K562 (cell line): Measurements from ENCODE around the gene PMF1. TPM values are rescaled to one million over a fixed set of nuclear protein-coding genes. Genes with fewer than 3 reads are reported as not detected.

Source experiments
- CBFB ChIP-seq: sonication (generic); formaldehyde crosslinking; IDR thresholded peaks from 2 replicates; pipeline ENCODE4 v1.4.0; 2020; ENCODE audit warnings: mild to moderate bottlenecking, missing genetic modification reagents
- CBX8 ChIP-seq: fragments of 200-600 bp; sonication (generic); IDR thresholded peaks from 2 replicates; pipeline ENCODE4 v1.6.1; 2012; ENCODE audit warnings: borderline replicate concordance, mixed run types, low read depth, mild to moderate bottlenecking, moderate library complexity, mixed read lengths, low read length, control low read depth, inconsistent platforms; ENCODE audit not compliant: poor library complexity, severe bottlenecking; ENCODE audit errors: extremely low read depth
- CHCHD3 ChIP-seq: fragments of 250-450 bp; sonication (Bioruptor Pico); IDR thresholded peaks from 2 replicates; pipeline ENCODE4 v2.1.2; 2022; ENCODE audit warnings: mild to moderate bottlenecking
- HLTF ChIP-seq: fragments of 450-650 bp; IDR thresholded peaks from 2 replicates; pipeline ENCODE4 v1.6.1; 2016
- KAT8 ChIP-seq: fragments of 450-650 bp; IDR thresholded peaks from 2 replicates; pipeline ENCODE4 v1.6.1; 2016; ENCODE audit warnings: low read depth, mild to moderate bottlenecking
- MCM5 ChIP-seq: fragments of 450-650 bp; IDR thresholded peaks from 2 replicates; pipeline ENCODE4 v1.6.1; 2016; ENCODE audit warnings: low read depth
- MECOM ChIP-seq: fragments of 250-450 bp; sonication (Bioruptor Pico); IDR thresholded peaks from 2 replicates; pipeline ENCODE4 v1.8.0; 2022; ENCODE audit warnings: inconsistent platforms
- MEIS2 ChIP-seq: fragments of 450-650 bp; IDR thresholded peaks from 2 replicates; pipeline ENCODE4 v1.6.1; 2014; ENCODE audit warnings: mild to moderate bottlenecking; ENCODE audit not compliant: partially characterized antibody
- NCOA1 ChIP-seq: fragments of 450-650 bp; IDR thresholded peaks from 2 replicates; pipeline ENCODE4 v1.6.1; 2016; ENCODE audit warnings: low read depth
- NFE2L1 ChIP-seq: fragments of 450-650 bp; IDR thresholded peaks from 2 replicates; pipeline ENCODE4 v1.6.1; 2016; ENCODE audit warnings: missing genetic modification characterization, low read depth, mild to moderate bottlenecking, missing compliant biosample characterization, moderate library complexity, borderline replicate concordance
- PBX2 ChIP-seq, 2 experiments: IDR thresholded peaks in 1 of 2; conservative IDR thresholded peaks in 1 of 2; 2 replicates each; pipeline ENCODE4 v1.6.1; 2016; ENCODE audit warnings: low read depth in 2 of 2, mild to moderate bottlenecking in 1 of 2, missing compliant biosample characterization in 1 of 2, missing genetic modification characterization in 1 of 2, moderate library complexity in 1 of 2
- SAP30 ChIP-seq: fragments of 200-600 bp; sonication (generic); IDR thresholded peaks from 2 replicates; pipeline ENCODE4 v1.6.1; 2012; ENCODE audit warnings: borderline replicate concordance, low read depth, mild to moderate bottlenecking, moderate library complexity, low read length, control low read depth, inconsistent platforms; ENCODE audit not compliant: insufficient read depth, poor library complexity, severe bottlenecking
- TBP ChIP-seq: optimal IDR thresholded peaks from 2 replicates; pipeline ENCODE3; 2011; ENCODE audit warnings: low read depth, low read length, improper control_type of control experiment
- YY1 ChIP-seq, 3 experiments: IDR thresholded peaks; 2 replicates each; pipeline ENCODE4 v1.6.1; 2011; ENCODE audit warnings: low read length in 2 of 3, mild to moderate bottlenecking in 2 of 3, moderate library complexity in 2 of 3, borderline replicate concordance in 1 of 3, control low read depth in 1 of 3, low read depth in 1 of 3; ENCODE audit not compliant: insufficient read depth in 3 of 3, insufficient replicate concordance in 2 of 3, control insufficient read depth in 1 of 3, insufficient read length in 1 of 3; ENCODE audit errors: extremely low read depth in 1 of 3
- ZKSCAN3 ChIP-seq: fragments of 250-450 bp; sonication (Bioruptor Pico); IDR thresholded peaks from 2 replicates; pipeline ENCODE4 v1.4.0; 2020
- ZNF174 ChIP-seq: fragments of 250-450 bp; sonication (Bioruptor Pico); IDR thresholded peaks from 2 replicates; pipeline ENCODE4 v1.4.0; 2020; ENCODE audit warnings: mild to moderate bottlenecking
- ZNF707 ChIP-seq: fragments of 250-450 bp; sonication (Bioruptor Pico); conservative IDR thresholded peaks from 2 replicates; pipeline ENCODE4 v1.8.0; 2022; ENCODE audit warnings: inconsistent platforms, mild to moderate bottlenecking, moderate library complexity
- ZNF76 ChIP-seq: fragments of 250-450 bp; sonication (Bioruptor Pico); IDR thresholded peaks from 2 replicates; pipeline ENCODE4 v1.4.0; 2020; ENCODE audit warnings: mild to moderate bottlenecking, moderate library complexity, borderline replicate concordance
- ZNF778 ChIP-seq: fragments of 450-650 bp; formaldehyde crosslinking; IDR thresholded peaks from 2 replicates; pipeline ENCODE4 v1.4.0; 2020; ENCODE audit warnings: mild to moderate bottlenecking, moderate library complexity
- ZZZ3 ChIP-seq: fragments of 450-650 bp; IDR thresholded peaks from 2 replicates; pipeline ENCODE4 v1.6.1; 2016; ENCODE audit warnings: antibody characterized with exemption, mild to moderate bottlenecking, moderate library complexity
- polyA plus RNA-seq, 8 experiments: library from polyadenylated mRNA; depleted of rRNA in 4 of 8; stranded (reverse) in 5 of 8; unstranded in 3 of 8; fragments of >200 nt; fragmentation: Nextera tagmentation in 2 of 8; fragmentation: Illumina TruSeq in 1 of 8; extraction: Ambion mirVana in 2 of 8; extraction: Trizol in 1 of 8; gene quantifications; 2 replicates each; pipeline versions ENCODE4 v1.2.1 to v1.2.3, GENCODE V29; 2011 to 2014; ENCODE audit warnings: inconsistent platforms in 1 of 8, missing spikeins in 1 of 8
- total RNA-seq, 7 experiments: library from RNA; depleted of rRNA in 6 of 7; stranded (reverse); fragments of >200 nt in 6 of 7; fragmentation: Illumina TruSeq in 2 of 7; extraction: Trizol in 2 of 7; gene quantifications; 2 replicates each; pipeline versions ENCODE4 v1.2.1 to v1.2.3, GENCODE V29; 2011 to 2021; ENCODE audit warnings: low replicate concordance in 1 of 7
- TF ChIP-seq, protein P1 (sequence below): sonication (generic); formaldehyde crosslinking; IDR thresholded peaks from 2 replicates; pipeline ENCODE4 v1.8.0; 2022; ENCODE audit warnings: mild to moderate bottlenecking, missing genetic modification reagents

Gene PMF1
- total and polyA plus RNA-seq, 9 of the 15 experiments (the other 6 are each of a cell fraction or from before 2014, with no cell fraction given), result 9.4 to 92.9 (median 71.0) TPM

DNA sequence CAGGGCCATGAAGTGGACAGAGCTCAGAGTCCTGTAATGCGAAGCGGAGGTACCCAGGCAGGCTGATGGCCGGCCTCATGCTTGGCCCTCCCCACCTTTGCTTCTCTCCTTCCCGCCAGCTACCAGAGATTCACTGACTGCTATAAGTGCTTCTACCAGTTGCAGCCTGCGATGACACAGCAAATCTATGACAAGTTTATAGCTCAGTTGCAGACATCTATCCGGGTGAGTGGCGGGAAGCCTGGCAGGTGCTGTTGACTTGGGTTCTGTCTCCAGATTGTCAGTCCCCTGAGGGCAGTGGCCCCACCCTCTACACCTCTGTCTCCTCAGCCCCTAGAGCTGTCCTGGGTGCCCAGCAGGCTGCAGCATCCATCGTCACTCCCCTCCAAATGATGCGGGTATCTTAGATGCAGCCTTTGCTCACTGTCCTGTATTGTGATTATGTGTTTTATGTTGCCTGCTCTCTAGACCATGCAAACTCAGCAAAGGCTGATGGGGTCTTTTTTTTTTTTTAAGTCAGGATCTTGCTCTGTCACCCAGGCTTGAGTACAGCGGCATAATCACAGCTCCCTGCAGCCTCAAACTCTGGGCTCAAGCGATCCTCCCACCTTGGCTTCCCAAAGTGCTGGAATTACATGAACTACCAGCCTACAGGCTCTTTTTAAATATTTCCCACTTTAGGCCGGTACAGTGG lies 19.5 kb downstream of the PMF1 start (continued):
- no peak for TF ChIP-seq CBX8
- TF ChIP-seq ZNF174, result no peak
- TF ChIP-seq ZNF707 (CRISPR knock-in tag), result no peak
- no peak for TF ChIP-seq HLTF
- TF ChIP-seq TBP, result no peak
- no peak for TF ChIP-seq ZKSCAN3 (CRISPR knock-in tag)
- TF ChIP-seq CHCHD3 (CRISPR knock-in tag), result no peak
- TF ChIP-seq PBX2 (CRISPR knock-in tag; IDR thresholded peaks at IDR 0.05; ENCODE audit: low read depth), result no peak
- peak; percentile 72 for TF ChIP-seq PBX2 (tag; conservative IDR thresholded peaks at IDR 0.05; ENCODE audit: low read depth)
- TF ChIP-seq ZNF76, result no peak
- peak; percentile 64 for TF ChIP-seq MEIS2
- TF ChIP-seq NFE2L1 (tag), result peak; percentile 77
- TF ChIP-seq ZZZ3, result no peak
- TF ChIP-seq MECOM, result no peak
- TF ChIP-seq, protein P1, sequence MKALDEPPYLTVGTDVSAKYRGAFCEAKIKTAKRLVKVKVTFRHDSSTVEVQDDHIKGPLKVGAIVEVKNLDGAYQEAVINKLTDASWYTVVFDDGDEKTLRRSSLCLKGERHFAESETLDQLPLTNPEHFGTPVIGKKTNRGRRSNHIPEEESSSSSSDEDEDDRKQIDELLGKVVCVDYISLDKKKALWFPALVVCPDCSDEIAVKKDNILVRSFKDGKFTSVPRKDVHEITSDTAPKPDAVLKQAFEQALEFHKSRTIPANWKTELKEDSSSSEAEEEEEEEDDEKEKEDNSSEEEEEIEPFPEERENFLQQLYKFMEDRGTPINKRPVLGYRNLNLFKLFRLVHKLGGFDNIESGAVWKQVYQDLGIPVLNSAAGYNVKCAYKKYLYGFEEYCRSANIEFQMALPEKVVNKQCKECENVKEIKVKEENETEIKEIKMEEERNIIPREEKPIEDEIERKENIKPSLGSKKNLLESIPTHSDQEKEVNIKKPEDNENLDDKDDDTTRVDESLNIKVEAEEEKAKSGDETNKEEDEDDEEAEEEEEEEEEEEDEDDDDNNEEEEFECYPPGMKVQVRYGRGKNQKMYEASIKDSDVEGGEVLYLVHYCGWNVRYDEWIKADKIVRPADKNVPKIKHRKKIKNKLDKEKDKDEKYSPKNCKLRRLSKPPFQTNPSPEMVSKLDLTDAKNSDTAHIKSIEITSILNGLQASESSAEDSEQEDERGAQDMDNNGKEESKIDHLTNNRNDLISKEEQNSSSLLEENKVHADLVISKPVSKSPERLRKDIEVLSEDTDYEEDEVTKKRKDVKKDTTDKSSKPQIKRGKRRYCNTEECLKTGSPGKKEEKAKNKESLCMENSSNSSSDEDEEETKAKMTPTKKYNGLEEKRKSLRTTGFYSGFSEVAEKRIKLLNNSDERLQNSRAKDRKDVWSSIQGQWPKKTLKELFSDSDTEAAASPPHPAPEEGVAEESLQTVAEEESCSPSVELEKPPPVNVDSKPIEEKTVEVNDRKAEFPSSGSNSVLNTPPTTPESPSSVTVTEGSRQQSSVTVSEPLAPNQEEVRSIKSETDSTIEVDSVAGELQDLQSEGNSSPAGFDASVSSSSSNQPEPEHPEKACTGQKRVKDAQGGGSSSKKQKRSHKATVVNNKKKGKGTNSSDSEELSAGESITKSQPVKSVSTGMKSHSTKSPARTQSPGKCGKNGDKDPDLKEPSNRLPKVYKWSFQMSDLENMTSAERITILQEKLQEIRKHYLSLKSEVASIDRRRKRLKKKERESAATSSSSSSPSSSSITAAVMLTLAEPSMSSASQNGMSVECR (CRISPR knock-in tag), result no peak
- TF ChIP-seq MCM5, result no peak
- no peak for TF ChIP-seq YY1 (IDR thresholded peaks at IDR 0.05; ENCODE audit: borderline replicate concordance in 1 of 3, control insufficient read depth in 1 of 3, extremely low read depth in 1 of 3, insufficient read depth in 3 of 3, insufficient read length in 1 of 3, insufficient replicate concordance in 2 of 3, low read depth in 1 of 3, low read length in 2 of 3)
- TF ChIP-seq NCOA1, result no peak
- no peak for TF ChIP-seq KAT8
- no peak for TF ChIP-seq CBFB
- TF ChIP-seq SAP30, result no peak
- TF ChIP-seq ZNF778 (CRISPR knock-in tag), result no peak
